Heart left ventricle (tissue), 16 donors: ENCODE data around the gene P2RY8. TPM values are rescaled to one million over a fixed set of nuclear protein-coding genes. Genes with fewer than 3 reads are reported as not detected.
"Not testable (repeated sequence)": the region's sequence is repeated elsewhere in the genome, so short reads cannot be mapped to it uniquely, and the experiment has no call there.

Experiments
- ATAC-seq, 4 donors: fragments of 200-7000 bp; cut with Tn5 transposase; one replicate each; pipeline ENCODE4 v1.9.1; 2020 to 2022; ENCODE audit warnings: moderate library complexity in 4 of 4, mild to moderate bottlenecking in 3 of 4, moderate number of reproducible peaks in 1 of 4
- DNase-seq, 5 donors: peaks; one replicate each; pipeline ENCODE4 v3.0.0-alpha.2; 2020
- H3K27ac ChIP-seq, 12 donors: fragments of 200-600 bp; sonication (generic) in 4 of 12; one replicate each; pipeline versions ENCODE4 v1.5.0 to v1.8.0; 2016 to 2022; ENCODE audit warnings: mild to moderate bottlenecking in 2 of 12
- H3K27me3 ChIP-seq, 9 donors: fragments of 200-600 bp; sonication (generic) in 2 of 9; one replicate each; pipeline versions ENCODE4 v1.5.1 to v1.8.0; 2016 to 2022; ENCODE audit warnings: mild to moderate bottlenecking in 3 of 9
- H3K36me3 ChIP-seq, 9 donors: fragments of 200-600 bp; sonication (generic) in 2 of 9; one replicate each; pipeline versions ENCODE4 v1.5.0 to v1.8.0; 2018 to 2022; ENCODE audit warnings: mild to moderate bottlenecking in 2 of 9
- H3K4me1 ChIP-seq, 12 donors: fragments of 200-600 bp; sonication (generic) in 4 of 12; one replicate each; pipeline versions ENCODE4 v1.5.0 to v1.8.0; 2016 to 2022; ENCODE audit warnings: mild to moderate bottlenecking in 3 of 12
- H3K4me3 ChIP-seq, 12 donors: fragments of 200-600 bp; sonication (generic) in 4 of 12; one replicate each; pipeline versions ENCODE4 v1.5.0 to v1.8.0; 2017 to 2022; ENCODE audit warnings: mild to moderate bottlenecking in 9 of 12, moderate library complexity in 4 of 12
- H3K9me3 ChIP-seq, 12 donors: fragments of 200-600 bp; sonication (generic) in 4 of 12; one replicate each; pipeline versions ENCODE4 v1.5.0 to v1.8.0; 2016 to 2022; ENCODE audit warnings: mild to moderate bottlenecking in 1 of 12
- CTCF ChIP-seq, 12 donors: fragments of 200-600 bp; sonication (generic) in 4 of 12; IDR thresholded peaks; one replicate each; pipeline versions ENCODE4 v1.5.0 to v1.8.0; 2018 to 2022; ENCODE audit warnings: antibody characterized with exemption in 12 of 12, mild to moderate bottlenecking in 5 of 12
- POLR2A ChIP-seq, 2 donors: fragments of 450-650 bp; IDR thresholded peaks; one replicate each; pipeline ENCODE4 v1.6.1; 2017; ENCODE audit warnings: antibody characterized with exemption in 2 of 2, mild to moderate bottlenecking in 2 of 2, moderate library complexity in 2 of 2
- WGBS, 4 donors: extraction: QIAGEN DNeasy Blood & Tissue Kit in 2 of 4; methylation state at CpG; one replicate each; pipeline versions ENCODE4 v1.1.5 to v1.1.7; 2013 to 2018; 5-methylcytosine and 5-hydroxymethylcytosine counted together
- intact Hi-C, 10 donors: fragments of 100-400 bp; cut with DNase I; formaldehyde crosslinking; loops; one replicate each; pipeline versions ENCODE4 v1.11.1 to v1.14.2; 2022
- polyA plus RNA-seq, 2 donors: library from polyadenylated mRNA; stranded (reverse); fragments of 200-250 nt; gene quantifications; one replicate each; pipeline ENCODE4 v1.2.3, GENCODE V29; 2013
- total RNA-seq, 9 donors: library from RNA; depleted of rRNA in 2 of 9; stranded (reverse); fragments of >200 nt in 2 of 9; fragmentation: NEBNext Ultra II Directional in 3 of 9; extraction: Animal tissue kit (Norgen Biotek cat#: 25700) in 3 of 9; gene quantifications; one replicate each; pipeline versions ENCODE4 v1.1.0 to v1.2.4, GENCODE V29; 2016 to 2023
- donor health status: ischemic (EF 13 %, LVEDD 7.1; RV severe dilation, severe dysfunction).
- donor health status: healthy with polysubstance abuse.
- donor health status: DM: no; HTN: yes; CAD: no.
- donor health status: DM: no; HTN: no; CAD: no.
- donor health status: ischemic (EF 25% LVEDD 6.9; RV normal size, moderate dysfunction).
- donor health status: ischemic (EF 25% LVEDD 5.7; RV mildly dilated, moderate dysfunction).
- donor health status: healthy.
- donor health status: DM: yes; HTN: yes; CAD: no.
- donor health status: ischemic (EF 35%, LVEDD 5.7; RV mildly dilated, moderate dysfunction).
- donor health status: nonischemic (EF 11% LVEDD 7.7; RV severe dilation, severe dysfunction).
- donor health status: DM: yes; HTN: yes; CAD: no.
- donor health status: PGD.
- donor health status: ischemic (EF 29% LVEDD 5.4; RV normal size, mild dysfunction).
- donor health status: nonischemic (EF 23%, LVEDD 6.1; RV moderate dilation, normal function).

The P2RY8 gene
- total and polyA plus RNA-seq, 11 donors, result 0.62 to 10.5 (median 2.3) TPM

DNA sequence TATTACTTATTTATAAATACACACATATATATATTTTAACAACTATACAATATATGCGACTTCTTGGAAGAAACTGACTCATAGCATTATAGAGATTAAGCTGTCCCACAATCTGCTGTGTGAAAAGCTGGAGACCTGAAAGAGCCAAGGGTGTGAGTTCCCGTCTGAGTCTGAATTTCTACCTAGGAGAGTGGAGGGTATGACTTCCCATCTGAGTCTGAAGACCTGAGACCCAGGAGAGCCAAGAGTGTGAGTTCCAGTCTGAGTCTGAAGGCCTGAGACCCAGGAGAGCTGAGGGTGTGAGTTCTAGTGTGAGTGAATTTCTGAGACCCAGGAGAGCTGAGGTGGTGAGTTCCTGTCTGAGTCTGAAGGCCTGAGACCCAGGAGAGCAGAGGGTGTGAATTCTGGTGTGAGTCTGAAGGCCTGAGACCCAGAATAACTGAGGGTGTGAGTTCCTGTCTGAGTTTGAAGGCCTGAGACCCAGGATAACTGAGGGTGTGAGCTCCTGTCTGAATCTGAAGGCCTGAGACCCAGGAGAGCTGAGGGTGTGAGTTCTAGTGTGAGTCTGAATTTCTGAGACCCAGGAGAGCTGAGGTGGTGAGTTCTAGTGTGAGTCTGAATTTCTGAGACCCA lies 8.9 kb upstream of the P2RY8 start:
- Histone ChIP-seq H3K4me3 (no peak overlapping the region), H3K4me1 (peaks cover 0 to 11% (median 5%) of the 10 kb centered on the region in 12 donors), H3K9me3 (peaks cover 0 to 11% (median 0%) of the 10 kb centered on the region in 12 donors), H3K27ac (peak overlapping the region in 5 of 12 donors; percentile 62 to 90 (median 82)), H3K36me3 (no peaks in the 10 kb centered on the region), H3K27me3 (no peaks in the 10 kb centered on the region)
- ATAC-seq (no peak), DNase-seq (no peak)
- WGBS, 4 donors, result 87 to 95% (median 94%) methylated on average over 2 of the region's 2 CpGs
- intact Hi-C loops, result loop anchor here in 1 of 10 donors (10.0 kb wide), 1 partner anchor 61 kb away; no protein-coding TSS in a partner anchor
- no peak for TF ChIP-seq POLR2A (IDR thresholded peaks at IDR 0.05)
- no peak for TF ChIP-seq CTCF (IDR thresholded peaks at IDR 0.05)

DNA sequence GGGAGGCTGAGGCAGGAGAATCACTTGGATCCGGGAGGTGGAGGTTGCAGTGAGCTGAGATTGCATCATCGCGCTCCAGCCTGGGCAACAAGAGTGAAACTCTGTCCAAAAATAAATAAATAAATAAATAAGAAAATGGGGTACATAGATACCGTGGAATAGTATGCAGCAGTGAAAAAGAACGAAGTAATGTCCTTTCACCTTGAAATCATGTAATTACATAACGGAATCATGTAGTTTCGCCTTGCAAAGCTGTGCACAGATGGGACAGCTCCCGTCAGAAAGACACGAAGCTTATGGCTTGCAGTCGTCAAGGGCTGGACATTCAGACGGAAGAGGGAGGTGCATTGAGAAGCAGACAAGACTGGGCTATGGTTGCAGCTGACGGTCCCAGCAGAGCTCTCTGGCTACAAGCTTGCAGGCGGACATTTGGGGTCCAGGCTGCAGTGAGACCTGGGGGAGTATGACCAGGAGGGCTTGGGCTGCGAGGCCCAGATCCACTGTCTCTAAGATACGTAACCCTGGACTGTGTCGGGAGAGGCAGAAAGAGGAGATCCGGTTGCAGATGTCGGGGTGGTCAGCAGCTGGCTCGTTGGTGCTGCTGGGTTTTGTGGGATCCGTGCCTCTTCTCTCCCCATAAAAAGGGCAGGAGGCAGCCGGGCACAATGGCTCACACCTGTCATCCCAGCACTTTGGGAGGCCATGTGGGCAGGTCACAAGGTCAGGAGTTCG lies 6.2 kb upstream of the P2RY8 start:
- no peak for DNase-seq
- no peak overlapping the region for H3K27ac ChIP-seq
- intact Hi-C loops, result loop anchor here in 1 of 10 donors (10.0 kb wide), 1 partner anchor 58 kb away; no protein-coding TSS in a partner anchor
- no peaks in the 10 kb centered on the region for H3K27me3 ChIP-seq
- no peak for ATAC-seq
- WGBS, 4 donors, result 93 to 95% (median 93%) methylated on average over 21 to 22 of the region's 22 CpGs
- H3K4me3 ChIP-seq, result no peak overlapping the region
- H3K36me3 ChIP-seq, result no peaks in the 10 kb centered on the region
- no peak for TF ChIP-seq POLR2A (IDR thresholded peaks at IDR 0.05)
- no peak for TF ChIP-seq CTCF (IDR thresholded peaks at IDR 0.05)
- H3K9me3 ChIP-seq, result peaks cover 0 to 5% (median 0%) of the 10 kb centered on the region in 12 donors
- peaks cover 0 to 11% (median 5%) of the 10 kb centered on the region in 12 donors for H3K4me1 ChIP-seq

DNA sequence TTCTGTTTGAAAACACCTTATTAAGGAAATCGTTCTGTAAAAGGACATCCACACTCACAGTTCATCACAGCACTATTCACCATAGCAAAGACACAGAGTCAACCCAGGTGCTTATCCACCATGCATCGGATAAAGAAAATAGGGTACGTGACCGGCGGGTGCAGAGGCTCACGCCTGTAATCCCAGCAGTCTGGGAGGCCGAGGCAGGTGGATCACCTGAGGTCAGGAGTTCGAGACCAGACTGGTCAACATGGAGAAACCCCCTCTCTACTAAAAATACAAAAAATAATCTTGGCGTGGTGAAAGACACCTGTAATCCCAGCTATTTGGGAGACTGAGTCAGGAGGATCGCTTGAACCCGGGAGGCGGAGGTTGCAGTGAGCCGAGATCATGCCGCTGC lies 2.2 kb upstream of the P2RY8 start:
- H3K9me3 ChIP-seq, H3K4me3 ChIP-seq, H3K27me3 ChIP-seq, H3K36me3 ChIP-seq, ATAC-seq, H3K27ac ChIP-seq, DNase-seq: not testable (repeated sequence)
- WGBS, 4 donors, result 91 to 95% (median 94%) methylated on average over 14 of the region's 14 CpGs
- peaks cover 0 to 17% (median 0%) of the 10 kb centered on the region in 12 donors for H3K4me1 ChIP-seq
- intact Hi-C loops, result loop anchor here in 1 of 10 donors (5.0 kb wide), 1 partner anchor 38 kb away; no protein-coding TSS in a partner anchor

- intact Hi-C loops, result loop anchor here in 2 of 10 donors (2.0 to 5.0 kb wide), 2 partner anchors 40 to 51 kb away; no protein-coding TSS in a partner anchor
- Histone ChIP-seq H3K27ac (peak overlapping the region in 7 of 12 donors; percentile 51 to 95 (median 77)), H3K4me3 (peak overlapping the region in 5 of 12 donors; percentile 39 to 69 (median 59)), H3K4me1 (peaks cover 0 to 17% (median 0%) of the 10 kb centered on the region in 12 donors)
- H3K36me3 ChIP-seq, H3K9me3 ChIP-seq, ATAC-seq, DNase-seq, H3K27me3 ChIP-seq: not testable (repeated sequence)
- 70 to 77% (median 73%) methylated on average over 7 of the region's 7 CpGs for WGBS, 4 donors
These were observed 718 bp upstream of the P2RY8 start for GRCh38 chrX:1537716-1538090.

DNA sequence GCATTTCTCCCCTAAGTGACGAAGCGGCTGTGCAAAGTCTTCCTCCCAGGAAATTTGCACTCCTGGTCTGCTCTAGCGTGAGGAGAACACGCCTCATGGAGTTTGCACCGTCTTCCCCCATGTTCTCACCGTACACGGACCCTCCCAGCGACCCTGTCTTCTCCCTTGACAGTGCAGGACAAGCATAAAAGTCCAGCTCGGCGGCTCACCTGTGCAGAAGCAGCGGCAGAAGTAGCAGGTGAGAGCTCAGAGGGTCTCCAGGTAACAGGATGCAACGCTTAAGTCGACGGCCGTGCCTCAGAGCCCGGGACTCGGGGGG lies 314 bp downstream of the P2RY8 start:
- intact Hi-C loops, result loop anchor here in 2 of 10 donors (2.0 to 5.0 kb wide), 2 partner anchors 41 to 50 kb away; no protein-coding TSS in a partner anchor
- H3K36me3 ChIP-seq, result no peaks in the 10 kb centered on the region
- peaks cover 0 to 6% (median 0%) of the 10 kb centered on the region in 9 donors for H3K27me3 ChIP-seq
- 55 to 80% (median 63%) methylated on average over 11 to 17 of the region's 17 CpGs for WGBS, 4 donors
- H3K27ac ChIP-seq, result peak overlapping the region in 10 of 12 donors; percentile 50 to 95 (median 70)
- peaks cover 0 to 17% (median 0%) of the 10 kb centered on the region in 12 donors for H3K4me1 ChIP-seq
- TF ChIP-seq POLR2A (IDR thresholded peaks at IDR 0.05), result no peak
- no peak for TF ChIP-seq CTCF (IDR thresholded peaks at IDR 0.05)
- DNase-seq (no peak), ATAC-seq (peak in 3 of 4 donors; percentile 29 to 47 (median 29))
- H3K9me3 ChIP-seq, result no peaks in the 10 kb centered on the region
- H3K4me3 ChIP-seq, result peak overlapping the region; percentile 4 to 69 (median 51)
